Measurements from ENCODE around the gene OVCH1. TPM values are rescaled to one million over a fixed set of nuclear protein-coding genes. Genes with fewer than 3 reads are reported as not detected.

OVCH1 gene
- total and polyA plus RNA-seq, 9 of the 15 experiments (the other 6 are each of a cell fraction or from before 2014, with no cell fraction given) = not detected

- TF ChIP-seq DIDO1 (tag; IDR thresholded peaks at IDR 0.05; ENCODE audit: low read depth) = no peak
These were observed 58.0 kb downstream of the OVCH1 start (continued) for GRCh38 chr12:29439506-29439905.

GRCh38 chr12:29438752-29439408, 58.6 kb downstream of the OVCH1 start:
- no peaks in the 10 kb centered on the region for H3K79me2 ChIP-seq (ENCODE audit: control insufficient read depth, insufficient read depth, low read length)
- H3K4me1 ChIP-seq (replicated peaks in 1 of 2; ENCODE audit: control insufficient read depth in 2 of 2, insufficient read depth in 2 of 2, low read length in 2 of 2) = no peaks in the 10 kb centered on the region; a peak in 1 of 5 replicates
- no peaks in the 10 kb centered on the region for H3K9me1 ChIP-seq (ENCODE audit: control insufficient read depth, insufficient read depth, low read length)
- no peak overlapping the region for H3K4me3 ChIP-seq
- H2AFZ ChIP-seq (ENCODE audit: low read depth, low read length) = no peak overlapping the region
- intact Hi-C loops (cut with micrococcal nuclease) (no loop called here), in situ Hi-C loops (cut with MboI) (no loop called here)
- no TSS peak for BruUV-seq (replicated peaks)
- H3K27ac ChIP-seq (ENCODE audit: extremely low read depth, low read depth, low read length) = no peak overlapping the region
- ChIA-PET CTCF (ENCODE audit: low intra/inter-chr PET ratio) (no interaction called here), POLR2A (no interaction called here)
- 0% methylated on average over 1 of the region's 1 CpG for WGBS (ENCODE audit: insufficient coverage, low coverage, missing lambda C conversion rate)
- TF ChIP-seq ZNF311 (CRISPR knock-in tag; IDR thresholded peaks at IDR 0.05) (no peak), TGIF2 (CRISPR knock-in tag; IDR thresholded peaks at IDR 0.05) (no peak), ATF6 (CRISPR knock-in tag; IDR thresholded peaks at IDR 0.05) (no peak), AFF4 (CRISPR knock-in tag; IDR thresholded peaks at IDR 0.05) (no peak), PML (IDR thresholded peaks at IDR 0.05; ENCODE audit: low read length) (no peak), ZBTB33 (CRISPR knock-in tag; IDR thresholded peaks at IDR 0.05) (no peak), MTA3 (IDR thresholded peaks at IDR 0.05; ENCODE audit: borderline replicate concordance) (no peak), ZNF408 (CRISPR knock-in tag; IDR thresholded peaks at IDR 0.05; ENCODE audit: low read depth) (no peak)
- H4K20me1 ChIP-seq (replicated peaks; ENCODE audit: control insufficient read depth, insufficient read depth, low read length) = no peaks in the 10 kb centered on the region
- no peak overlapping the region for H3K9ac ChIP-seq (ENCODE audit: insufficient read depth in 1 of 2, low read depth in 2 of 2, low read length in 2 of 2)
- DNase-seq (ENCODE audit: extremely low read depth in 1 of 4, low spot score in 3 of 4) (no peak), ATAC-seq (no peak), FAIRE-seq (no peak)
- no peak overlapping the region for H3K4me2 ChIP-seq (ENCODE audit: insufficient read depth, low read length)
- no peaks in the 10 kb centered on the region for H3K27me3 ChIP-seq (ENCODE audit: control insufficient read depth in 2 of 2, insufficient read depth in 2 of 2, low read length in 2 of 2)
- H3K36me3 ChIP-seq (ENCODE audit: control insufficient read depth, insufficient read depth, low read length) = no peaks in the 10 kb centered on the region
- H3K9me3 ChIP-seq (replicated peaks; ENCODE audit: control insufficient read depth, insufficient read depth, low read depth, low read length) = peaks cover 2% of the 10 kb centered on the region; the same call in 1 of the 2 replicates

Data from K562 (cell line).